ACHN (cell line): ENCODE measurements around the gene EPPIN.

ENCODE experiments used
- DNase-seq: peaks from one replicate; pipeline ENCODE4 v3.0.0-alpha.2; 2015
- in situ Hi-C: cut with HindIII; loops from 2 replicates; pipeline ENCODE4 v1.10.0; 2017; ENCODE audit warnings: low sequenced_read_pairs, low pct_ligation_motif_present, low pct_unique_long_range_greater_than_20kb

EPPIN gene

GRCh38 chr20:45545754-45546453, 1.3 kb downstream of the EPPIN start:
- in situ Hi-C loops: no loop called here
- peak; percentile 39 for DNase-seq

DNA sequence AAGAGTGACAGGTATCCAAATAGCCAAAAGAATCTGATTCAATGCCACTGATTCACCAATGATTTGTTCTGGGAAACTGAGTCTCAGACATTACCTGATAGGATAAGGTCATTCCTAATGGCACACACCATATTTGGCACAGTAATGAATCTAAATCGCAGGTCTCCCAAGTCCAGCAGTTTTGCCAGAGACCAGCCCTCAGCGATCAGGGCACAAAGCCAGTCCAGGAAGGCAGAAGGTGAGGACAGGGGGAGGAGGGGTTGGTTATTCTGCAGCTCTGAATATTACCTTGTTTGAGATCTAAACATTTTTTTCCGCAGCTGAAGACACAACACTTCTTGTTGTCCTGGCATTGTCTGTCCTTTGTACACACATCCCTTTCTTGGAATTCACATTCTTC, 1.9 kb downstream of the EPPIN start:
- no peak for DNase-seq
- in situ Hi-C loops: no loop called here

DNA sequence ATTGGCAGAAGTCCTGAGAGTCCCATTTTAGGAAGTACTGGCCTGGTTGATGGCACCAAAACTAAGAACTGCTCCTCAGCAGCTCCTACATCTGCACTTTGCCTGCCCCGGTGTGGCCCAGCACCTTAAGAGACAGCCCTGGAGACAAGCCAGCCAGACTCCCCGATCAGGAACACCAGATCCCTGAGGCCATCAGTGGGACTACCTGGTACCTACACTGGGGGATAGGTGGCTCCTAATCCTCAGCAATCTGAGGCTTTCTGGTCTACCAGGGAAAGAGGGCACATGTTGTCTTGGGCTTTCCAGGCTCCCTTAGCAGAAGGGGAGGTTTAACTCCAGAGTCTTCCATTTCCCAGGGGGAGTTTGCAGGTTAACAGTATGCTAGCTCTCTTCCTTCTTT, 7.8 kb downstream of the EPPIN start, which contains the start of gene WFDC6:
Gene WFDC6 (minus strand): TSS at position 101 of the 400 bp plus-strand sequence. CDS start 75 bp downstream, at position 26.
- no peak for DNase-seq
- in situ Hi-C loops: no loop called here

DNA sequence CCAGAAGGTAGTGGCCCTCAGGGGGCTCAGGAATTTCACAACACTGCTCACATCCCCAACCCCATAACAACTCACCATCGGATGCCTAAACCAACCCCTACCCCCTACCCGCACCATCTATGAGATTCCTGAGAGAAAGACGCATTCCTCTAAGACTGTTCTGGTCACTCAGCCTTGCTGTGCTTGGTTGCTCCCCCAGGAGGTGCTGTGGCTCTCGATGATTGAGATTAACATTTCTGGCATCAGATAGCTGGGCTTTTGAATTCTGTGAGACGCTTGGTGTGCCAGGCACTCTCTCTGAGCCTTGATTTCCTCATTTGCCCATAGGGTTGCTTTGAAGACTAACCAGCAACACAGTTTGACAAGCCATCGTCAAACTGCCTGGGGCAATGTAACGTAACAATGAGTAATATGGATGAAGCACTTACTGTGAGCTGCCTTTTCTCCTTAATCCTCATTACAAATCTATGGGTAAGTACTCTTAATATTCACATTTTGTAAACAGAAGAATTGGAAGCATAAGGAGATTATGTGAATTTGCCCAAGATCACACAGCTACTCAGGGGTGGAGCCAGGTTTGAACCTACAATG, 8.9 kb downstream of the EPPIN start:
- in situ Hi-C loops: no loop called here
- no peak for DNase-seq

DNA sequence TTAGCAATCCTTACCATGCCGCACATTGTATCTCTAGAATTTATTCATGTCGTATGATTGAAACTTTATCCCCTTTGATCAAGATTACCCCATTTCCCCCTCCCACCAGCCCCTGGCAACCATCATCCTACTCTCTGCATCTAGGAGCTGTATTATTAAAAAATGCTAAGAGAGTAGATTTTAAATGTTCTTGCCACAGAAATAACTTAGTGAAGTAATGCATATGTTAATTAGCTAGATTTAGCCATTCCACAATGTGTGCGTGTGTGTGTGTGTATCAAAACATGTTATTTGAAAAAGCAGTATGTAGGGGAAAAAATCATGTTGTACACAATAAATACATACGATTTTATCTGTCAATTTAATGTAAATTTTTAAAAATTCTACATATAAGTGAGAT, 19.9 kb downstream of the EPPIN start:
- DNase-seq: no peak
- in situ Hi-C loops: no loop called here

DNA sequence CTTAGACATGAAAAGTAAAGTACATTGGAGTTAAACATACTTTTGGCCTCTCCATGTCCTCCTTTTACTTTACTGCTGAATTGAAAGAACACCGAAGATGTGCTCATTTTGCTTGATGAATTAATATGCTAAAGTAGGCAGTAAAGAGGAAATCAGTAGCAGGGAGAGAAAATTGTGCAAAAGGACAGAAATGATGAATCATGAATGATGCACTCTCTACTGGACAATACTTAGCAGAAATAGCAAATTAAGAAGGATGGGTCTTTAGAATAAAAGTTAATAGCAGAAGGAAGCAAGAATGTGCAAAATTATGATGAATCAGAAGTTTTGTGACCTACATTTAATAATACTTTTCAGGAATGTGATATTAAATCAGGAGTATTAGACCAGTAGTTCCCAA, 23.4 kb downstream of the EPPIN start:
- in situ Hi-C loops: no loop called here
- DNase-seq: no peak

GRCh38 chr20:45518282-45518681, 28.9 kb downstream of the EPPIN start:
- DNase-seq: no peak

GRCh38 chr20:45515147-45515913, 31.9 kb downstream of the EPPIN start, which contains the start of gene SPINT3:
SPINT3 (minus strand) TSS chr20:45515622; CDS start chr20:45515608, 14 bp downstream.
- no peak for DNase-seq
- in situ Hi-C loops: no loop called here

More at GRCh38 chr20:45518282-45518681, 28.9 kb downstream of the EPPIN start:
- in situ Hi-C loops: no loop called here

GRCh38 chr20:45510242-45510862, 36.8 kb downstream of the EPPIN start:
- no peak for DNase-seq
- in situ Hi-C loops: no loop called here

DNA sequence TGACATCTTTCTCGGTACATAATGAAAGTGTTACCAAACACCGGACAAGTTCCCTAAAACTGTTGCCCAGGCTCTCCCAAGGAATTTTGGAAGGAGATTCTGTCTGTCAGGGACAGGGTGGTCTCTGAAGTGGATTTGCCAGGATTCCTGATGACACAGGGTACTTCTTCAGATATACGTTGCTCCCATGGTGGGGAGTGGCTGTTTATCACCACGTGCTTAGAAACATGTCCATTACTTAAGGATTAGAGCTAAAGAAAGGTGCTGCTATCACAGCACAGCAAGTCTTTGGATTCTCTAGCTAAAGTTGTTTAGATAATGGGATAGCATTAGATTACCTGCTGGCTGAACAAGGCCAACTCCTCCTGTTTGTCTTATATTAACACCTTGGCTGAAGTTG, 38.1 kb downstream of the EPPIN start:
- in situ Hi-C loops: no loop called here
- no peak for DNase-seq

GRCh38 chr20:45508068-45508886, 38.9 kb downstream of the EPPIN start:
- no peak for DNase-seq

GRCh38 chr20:45507011-45507820, 40.0 kb downstream of the EPPIN start:
- no peak for DNase-seq

More at GRCh38 chr20:45508068-45508886, 38.9 kb downstream of the EPPIN start:
- in situ Hi-C loops: no loop called here

DNA sequence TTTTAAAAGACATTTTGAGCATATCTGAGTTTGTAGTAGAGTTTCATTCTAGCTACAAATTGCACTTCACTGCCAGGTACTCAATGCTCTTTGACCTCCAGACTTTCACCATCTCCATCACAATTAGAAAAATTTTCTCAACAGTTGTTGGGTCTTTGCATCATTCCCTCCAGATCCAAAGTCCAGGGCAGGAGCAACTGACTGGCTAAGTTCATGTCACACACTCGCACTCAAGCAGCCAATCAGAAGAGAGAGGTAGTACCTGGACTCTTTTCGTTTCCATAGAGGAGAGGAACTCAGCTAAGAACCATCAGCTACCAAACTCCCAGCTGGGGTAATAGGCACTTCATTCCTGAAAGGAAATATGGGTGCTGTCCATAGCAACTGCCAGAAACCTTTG, 40.8 kb downstream of the EPPIN start:
- in situ Hi-C loops: no loop called here
- no peak for DNase-seq

More at GRCh38 chr20:45507011-45507820, 40.0 kb downstream of the EPPIN start:
- in situ Hi-C loops: no loop called here

DNA sequence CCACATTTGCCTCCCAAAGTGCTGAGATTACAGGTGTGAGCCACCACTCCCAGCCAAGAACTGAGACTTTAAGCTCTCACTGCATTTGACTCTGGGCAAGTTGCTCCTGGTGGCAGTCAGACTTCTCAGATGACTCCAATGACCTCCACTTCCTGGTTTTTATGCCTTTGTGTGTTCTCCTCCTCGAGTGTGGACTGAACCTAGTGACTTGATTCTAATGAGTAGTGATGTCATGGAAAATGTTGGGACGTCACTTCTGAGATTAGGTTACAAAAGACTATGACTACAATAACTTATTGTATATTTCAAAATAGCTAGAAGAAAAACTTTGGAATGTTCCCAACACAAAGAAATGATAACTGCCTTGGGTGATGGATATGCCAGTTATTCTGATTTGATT, 43.8 kb downstream of the EPPIN start:
- DNase-seq: no peak
- in situ Hi-C loops: no loop called here

- in situ Hi-C loops: no loop called here
- no peak for DNase-seq
Observed at GRCh38 chr20:45502561-45502960, 44.6 kb downstream of the EPPIN start.

DNA sequence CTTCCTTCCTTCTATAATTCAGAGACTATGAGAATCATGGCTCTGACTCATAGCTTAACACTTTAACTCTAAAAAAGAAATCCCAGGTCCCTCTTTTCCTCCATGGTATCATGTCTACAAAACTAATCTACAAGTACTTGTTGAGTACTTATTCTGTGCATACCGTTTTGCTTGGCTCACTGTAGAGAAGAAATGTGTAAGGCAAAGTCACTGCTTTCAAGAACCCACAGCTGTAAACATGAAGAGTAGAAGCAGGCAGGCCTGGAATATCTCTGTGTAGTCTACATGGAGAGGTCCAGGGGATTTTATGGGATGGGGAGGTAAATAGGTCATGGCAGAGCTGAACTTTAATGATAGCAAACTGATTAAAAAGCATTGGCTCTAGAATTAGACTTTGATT, 45.6 kb downstream of the EPPIN start:
- no peak for DNase-seq
- in situ Hi-C loops: no loop called here

- in situ Hi-C loops: no loop called here
- no peak for DNase-seq
Observed at GRCh38 chr20:45500022-45500421, 47.2 kb downstream of the EPPIN start.
